ENCODE results near the gene FHOD3. TPM values are rescaled to one million over a fixed set of nuclear protein-coding genes. Genes with fewer than 3 reads are reported as not detected.

FHOD3 gene
- total and polyA plus RNA-seq, 2 of the 13 experiments (the other 11 are each of a cell fraction or from before 2014, with no cell fraction given) = 0.07 TPM; not detected in 1

- TF ChIP-seq FOSL1 (CRISPR knock-in tag; IDR thresholded peaks at IDR 0.05; ENCODE audit: borderline replicate concordance) (no peak), THAP8 (CRISPR knock-in tag; IDR thresholded peaks at IDR 0.05; ENCODE audit: borderline replicate concordance) (no peak), ZNF800 (CRISPR knock-in tag; IDR thresholded peaks at IDR 0.05) (no peak), RELA (CRISPR knock-in tag; IDR thresholded peaks at IDR 0.05) (no peak), CREB1 (IDR thresholded peaks at IDR 0.05) (no peak), CREB1 (CRISPR knock-in tag; IDR thresholded peaks at IDR 0.05) (no peak), SRSF4 (IDR thresholded peaks at IDR 0.05; ENCODE audit: low read depth, low read length, poor library complexity, severe bottlenecking) (no peak), ZSCAN9 (CRISPR knock-in tag; IDR thresholded peaks at IDR 0.05; ENCODE audit: borderline replicate concordance) (no peak), SPEN (CRISPR knock-in tag; IDR thresholded peaks at IDR 0.05; ENCODE audit: low read depth) (no peak), ZNF33A (CRISPR knock-in tag; IDR thresholded peaks at IDR 0.05; ENCODE audit: borderline replicate concordance) (no peak), PHF20 (CRISPR knock-in tag; IDR thresholded peaks at IDR 0.05) (no peak)
- TF ChIP-seq, protein P1, sequence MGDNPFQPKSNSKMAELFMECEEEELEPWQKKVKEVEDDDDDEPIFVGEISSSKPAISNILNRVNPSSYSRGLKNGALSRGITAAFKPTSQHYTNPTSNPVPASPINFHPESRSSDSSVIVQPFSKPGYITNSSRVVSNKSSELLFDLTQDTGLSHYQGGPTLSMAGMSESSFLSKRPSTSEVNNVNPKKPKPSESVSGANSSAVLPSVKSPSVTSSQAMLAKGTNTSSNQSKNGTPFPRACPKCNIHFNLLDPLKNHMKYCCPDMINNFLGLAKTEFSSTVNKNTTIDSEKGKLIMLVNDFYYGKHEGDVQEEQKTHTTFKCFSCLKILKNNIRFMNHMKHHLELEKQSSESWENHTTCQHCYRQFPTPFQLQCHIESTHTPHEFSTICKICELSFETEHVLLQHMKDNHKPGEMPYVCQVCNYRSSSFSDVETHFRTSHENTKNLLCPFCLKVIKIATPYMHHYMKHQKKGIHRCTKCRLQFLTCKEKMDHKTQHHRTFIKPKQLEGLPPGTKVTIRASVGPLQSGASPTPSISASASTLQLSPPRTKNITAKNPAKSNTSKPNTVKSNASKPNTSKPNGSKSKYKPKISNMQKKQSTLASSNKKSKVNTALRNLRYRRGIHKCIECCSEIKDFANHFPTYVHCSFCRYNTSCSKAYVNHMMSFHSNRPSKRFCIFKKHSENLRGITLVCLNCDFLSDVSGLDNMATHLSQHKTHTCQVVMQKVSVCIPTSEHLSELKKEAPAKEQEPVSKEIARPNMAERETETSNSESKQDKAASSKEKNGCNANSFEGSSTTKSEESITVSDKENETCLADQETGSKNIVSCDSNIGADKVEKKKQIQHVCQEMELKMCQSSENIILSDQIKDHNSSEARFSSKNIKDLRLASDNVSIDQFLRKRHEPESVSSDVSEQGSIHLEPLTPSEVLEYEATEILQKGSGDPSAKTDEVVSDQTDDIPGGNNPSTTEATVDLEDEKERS (CRISPR knock-in tag; IDR thresholded peaks at IDR 0.05) = no peak
These were observed 190.6 kb downstream of the FHOD3 start (continued) for GRCh38 chr18:36488131-36488530.

Data from HepG2 (cell line).